Naive thymus-derived CD4-positive, alpha-beta T cell (primary cell): ENCODE results near the gene TLCD3B. TPM values are rescaled to one million over a fixed set of nuclear protein-coding genes. Genes with fewer than 3 reads are reported as not detected.

Experiments used
- ATAC-seq: fragments of 150-1000 bp; cut with Tn5 transposase; 2 replicates; pipeline ENCODE4 v1.10.0; 2021; ENCODE audit warnings: mild to moderate bottlenecking, moderate library complexity
- CTCF ChIA-PET: fragments of 350-600 bp; sonication (Branson Sonifier 250); formaldehyde crosslinking; loops from one replicate; lab custom pipeline; 2021; ENCODE audit warnings: antibody characterized with exemption; lab: Charles Lee
- POLR2A ChIA-PET: fragments of 350-600 bp; sonication (Branson Sonifier 250); formaldehyde crosslinking; loops from one replicate; lab custom pipeline; 2021; ENCODE audit warnings: antibody characterized with exemption, inconsistent platforms; lab: Charles Lee
- DNase-seq, 9 donors: peaks; one replicate each; pipeline versions ENCODE4 v3.0.0 to v3.0.0-alpha.2; 2020 to 2022; ENCODE audit warnings: mixed read lengths in 1 of 9
- H3K27ac ChIP-seq: one replicate; pipeline ENCODE4 v1.7.0; 2013; ENCODE audit warnings: mild to moderate bottlenecking, low read depth, low read length, moderate library complexity
- H3K27me3 ChIP-seq, 2 donors: one replicate each; pipeline ENCODE4 v1.7.0; 2013; ENCODE audit warnings: low read length in 2 of 2, mild to moderate bottlenecking in 2 of 2, moderate library complexity in 2 of 2; ENCODE audit not compliant: control insufficient read depth in 2 of 2, insufficient read depth in 2 of 2
- H3K36me3 ChIP-seq, 3 experiments: 1 replicate in 2 of 3; 2 replicates in 1 of 3; pipeline ENCODE4 v1.7.0; 2013; ENCODE audit warnings: low read length in 3 of 3, mild to moderate bottlenecking in 3 of 3, moderate library complexity in 1 of 3; ENCODE audit not compliant: insufficient read depth in 3 of 3, control insufficient read depth in 2 of 3
- H3K4me1 ChIP-seq, 2 donors: one replicate each; pipeline ENCODE4 v1.7.0; 2013; ENCODE audit warnings: low read length in 2 of 2, mild to moderate bottlenecking in 2 of 2, moderate library complexity in 1 of 2; ENCODE audit not compliant: control insufficient read depth in 2 of 2, insufficient read depth in 2 of 2
- H3K4me3 ChIP-seq: 2 replicates; pipeline ENCODE4 v1.7.0; 2013; ENCODE audit warnings: mild to moderate bottlenecking, low read length
- H3K9me3 ChIP-seq, 3 experiments: 1 replicate in 2 of 3; 2 replicates in 1 of 3; pipeline ENCODE4 v1.7.0; 2013; ENCODE audit warnings: low read length in 3 of 3; ENCODE audit not compliant: control insufficient read depth in 2 of 3
- H3K27ac Mint-ChIP-seq, 9 donors: one replicate each; pipeline ENCODE4 v1.8.0; 2020 to 2022; ENCODE audit warnings: mixed read lengths in 9 of 9, mild to moderate bottlenecking in 8 of 9, moderate library complexity in 5 of 9, inconsistent platforms in 2 of 9
- H3K27me3 Mint-ChIP-seq, 5 donors: one replicate each; pipeline ENCODE4 v1.8.0; 2021 to 2022; ENCODE audit warnings: mixed read lengths in 5 of 5, mild to moderate bottlenecking in 1 of 5
- H3K36me3 Mint-ChIP-seq, 5 donors: one replicate each; pipeline ENCODE4 v1.8.0; 2020 to 2022; ENCODE audit warnings: mixed read lengths in 5 of 5, mild to moderate bottlenecking in 3 of 5, inconsistent platforms in 1 of 5
- H3K4me1 Mint-ChIP-seq, 7 donors: one replicate each; pipeline ENCODE4 v1.8.0; 2020 to 2022; ENCODE audit warnings: mixed read lengths in 7 of 7, mild to moderate bottlenecking in 3 of 7, inconsistent platforms in 1 of 7
- H3K4me3 Mint-ChIP-seq, 10 donors: one replicate each; pipeline ENCODE4 v1.8.0; 2020 to 2022; ENCODE audit warnings: mild to moderate bottlenecking in 10 of 10, mixed read lengths in 10 of 10, moderate library complexity in 6 of 10, inconsistent platforms in 2 of 10
- H3K9me3 Mint-ChIP-seq, 11 donors: one replicate each; pipeline ENCODE4 v1.8.0; 2020 to 2022; ENCODE audit warnings: mixed read lengths in 11 of 11, mild to moderate bottlenecking in 4 of 11, inconsistent platforms in 1 of 11, moderate library complexity in 1 of 11
- intact Hi-C, 2 donors: fragments of 100-400 bp; cut with micrococcal nuclease; formaldehyde crosslinking; loops; one replicate each; pipeline ENCODE4 v1.15.1; 2023
- polyA plus RNA-seq, 2 donors: library from polyadenylated mRNA; unstranded; fragments of 300-500 nt; fragmentation: Illumina TruSeq; gene quantifications; one replicate each; pipeline ENCODE4 v1.2.3, GENCODE V29; 2021
- total RNA-seq, 6 experiments: library from RNA in 5 of 6; stranded (reverse) in 5 of 6; gene quantifications; 1 replicate in 5 of 6; 2 replicates in 1 of 6; pipeline ENCODE4 v1.2.3 and lab custom pipeline; 2021 to 2026

The TLCD3B gene
- total and polyA plus RNA-seq, 7 experiments from 2014 or later: 1.2 to 2.3 TPM; not detected in 5

- no peak for DNase-seq
- Histone ChIP-seq H3K36me3 (no peaks in the 10 kb centered on the region), H3K4me1 (peaks cover 4 to 5% of the 10 kb centered on the region in 2 donors), H3K27me3 (no peaks in the 10 kb centered on the region), H3K27ac (no peak overlapping the region), H3K9me3 (no peaks in the 10 kb centered on the region), H3K4me3 (no peak overlapping the region)
- ChIA-PET POLR2A (interaction anchor here (0.8 to 7.7 kb wide), 4 partner anchors 9 to 53 kb away, joined by 3 to 48 read pairs (median 6); partner anchors contain the start of genes ALDOA and YPEL3), CTCF (interaction anchor here (1.9 kb wide), 1 partner anchor 11 kb away, joined by 5 read pairs; the partner anchor contains the start of gene ALDOA)
- Mint-ChIP-seq H3K27ac (peak overlapping the region in 4 of 9 donors; percentile 57 to 76 (median 64)), H3K4me1 (peaks cover 6 to 35% (median 24%) of the 10 kb centered on the region in 7 donors), H3K9me3 (peaks cover 0 to 1% (median 0%) of the 10 kb centered on the region in 11 donors), H3K4me3 (peak overlapping the region in 8 of 10 donors; percentile 19 to 88 (median 68)), H3K36me3 (no peaks in the 10 kb centered on the region), H3K27me3 (no peaks in the 10 kb centered on the region)
- intact Hi-C loops: loop anchor here in 1 of 2 donors (5.0 kb wide), 1 partner anchor 38 kb away; the partner anchor contains the start of gene TBX6
- no peak for ATAC-seq
Observed at GRCh38 chr16:30054451-30054850, 23.4 kb upstream of the TLCD3B start.

DNA sequence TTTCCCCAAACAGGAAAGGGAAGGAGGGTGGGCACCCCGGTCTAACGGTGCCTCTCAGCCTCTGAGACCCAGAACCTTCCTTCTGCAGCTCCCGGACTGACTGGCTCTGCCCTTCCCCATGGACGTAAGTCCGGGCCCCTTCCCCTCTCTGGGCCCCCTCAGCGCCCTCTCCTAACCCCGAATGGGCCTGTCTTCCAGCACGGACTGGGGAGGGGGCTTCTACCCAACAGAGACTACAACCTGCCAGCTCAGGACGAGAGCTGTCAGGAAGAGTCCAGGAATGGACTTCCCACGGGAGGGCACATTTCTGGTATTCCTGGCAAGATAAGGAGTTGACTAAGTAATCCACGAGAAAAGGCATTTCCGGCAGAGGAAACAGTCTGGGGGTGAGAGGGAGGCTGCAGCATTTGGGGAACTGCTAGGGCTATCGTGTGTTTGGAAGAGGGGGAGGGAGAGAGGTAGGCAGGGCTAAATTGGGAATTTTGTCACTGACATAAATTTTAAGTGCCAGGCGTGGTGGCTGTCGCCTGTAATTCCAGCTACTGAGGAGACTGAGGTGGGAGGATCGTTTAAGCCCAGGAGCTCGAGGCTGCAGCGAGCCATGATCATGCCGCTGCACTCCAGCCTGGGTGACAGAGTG lies 22.4 kb upstream of the TLCD3B start:
- ATAC-seq (no peak), DNase-seq (no peak)
- H3K4me3 ChIP-seq: peak overlapping the region; percentile 51
- CTCF ChIA-PET: no interaction called here
- Mint-ChIP-seq H3K4me3 (peak overlapping the region; percentile 40 to 89 (median 82)), H3K27ac (peak overlapping the region in 4 of 9 donors; percentile 21 to 77 (median 69)), H3K36me3 (no peaks in the 10 kb centered on the region), H3K9me3 (peaks cover 0 to 1% (median 0%) of the 10 kb centered on the region in 11 donors), H3K27me3 (no peaks in the 10 kb centered on the region), H3K4me1 (peaks cover 6 to 35% (median 24%) of the 10 kb centered on the region in 7 donors)
- H3K36me3 ChIP-seq: no peaks in the 10 kb centered on the region
- peaks cover 4 to 5% of the 10 kb centered on the region in 2 donors for H3K4me1 ChIP-seq
- peak overlapping the region; percentile 51 for H3K27ac ChIP-seq
- H3K27me3 ChIP-seq: no peaks in the 10 kb centered on the region
- intact Hi-C loops: loop anchor here (1.0 to 5.0 kb wide), 4 partner anchors 11 to 190 kb away; partner anchors contain the start of genes ALDOA (in 1 of the 2), CDIPT (in 1 of the 2) and TBX6 (in 1 of the 2)
- POLR2A ChIA-PET: interaction anchor here (0.6 to 7.7 kb wide), 5 partner anchors 9 to 374 kb away, joined by 3 to 48 read pairs (median 4); partner anchors contain the start of gene ALDOA
- H3K9me3 ChIP-seq: no peaks in the 10 kb centered on the region

GRCh38 chr16:30052671-30053372 lies 21.8 kb upstream of the TLCD3B start:
- no peaks in the 10 kb centered on the region for H3K9me3 ChIP-seq
- Mint-ChIP-seq H3K9me3 (peaks cover 0 to 1% (median 0%) of the 10 kb centered on the region in 11 donors), H3K27me3 (no peaks in the 10 kb centered on the region), H3K27ac (peak overlapping the region in 7 of 9 donors; percentile 58 to 86 (median 80)), H3K4me1 (peaks cover 6 to 35% (median 24%) of the 10 kb centered on the region in 7 donors), H3K4me3 (peak overlapping the region; percentile 82 to 90 (median 86)), H3K36me3 (no peaks in the 10 kb centered on the region)
- peak; percentile 87 for ATAC-seq
- POLR2A ChIA-PET: interaction anchor here (0.6 to 7.7 kb wide), 6 partner anchors 8 to 379 kb away, joined by 3 to 48 read pairs (median 4); partner anchors contain the start of gene ALDOA
- intact Hi-C loops: loop anchor here (1.0 to 5.0 kb wide), 4 partner anchors 11 to 190 kb away; partner anchors contain the start of genes ALDOA (in 1 of the 2), CDIPT (in 1 of the 2) and TBX6 (in 1 of the 2)
- peak overlapping the region; percentile 51 for H3K4me3 ChIP-seq
- CTCF ChIA-PET: no interaction called here
- H3K36me3 ChIP-seq: no peaks in the 10 kb centered on the region
- H3K27ac ChIP-seq: peak overlapping the region; percentile 51
- peak; percentile 70 to 96 (median 80) for DNase-seq
- H3K4me1 ChIP-seq: peaks cover 4 to 5% of the 10 kb centered on the region in 2 donors
- no peaks in the 10 kb centered on the region for H3K27me3 ChIP-seq

DNA sequence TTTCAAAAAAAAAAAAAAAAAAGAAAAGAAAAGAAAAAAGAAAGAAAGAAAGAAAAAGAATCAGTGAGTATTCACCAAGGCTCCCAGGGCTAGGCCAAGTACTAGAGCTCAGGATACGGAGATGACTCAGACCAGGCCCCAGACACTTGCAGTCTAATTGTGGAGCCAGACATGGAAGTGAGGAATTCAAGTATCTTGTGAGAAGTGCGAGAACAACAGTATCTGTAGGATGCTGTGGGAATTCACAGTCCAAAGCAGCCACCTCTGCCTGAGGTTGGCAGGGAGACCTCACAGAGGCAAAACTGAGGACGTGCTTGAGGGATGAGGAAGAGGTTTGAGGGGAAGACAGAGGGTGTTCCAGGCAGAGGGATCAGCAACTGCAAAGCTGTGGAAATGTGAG lies 20.4 kb upstream of the TLCD3B start:
- ChIA-PET CTCF (no interaction called here), POLR2A (interaction anchor here (7.7 kb wide), 1 partner anchor 15 kb away, joined by 48 read pairs; the partner anchor contains the start of gene ALDOA)
- H3K4me1 Mint-ChIP-seq: peaks cover 6 to 35% (median 24%) of the 10 kb centered on the region in 7 donors
- peaks cover 4 to 5% of the 10 kb centered on the region in 2 donors for H3K4me1 ChIP-seq
- H3K36me3 ChIP-seq: no peaks in the 10 kb centered on the region
- H3K27ac Mint-ChIP-seq: peak overlapping the region in 8 of 9 donors; percentile 45 to 83 (median 64)
- H3K4me3 Mint-ChIP-seq: peak overlapping the region; percentile 14 to 83 (median 63)
- no peaks in the 10 kb centered on the region for H3K36me3 Mint-ChIP-seq
- no peak overlapping the region for H3K27ac ChIP-seq
- DNase-seq (no peak), ATAC-seq (no peak)
- intact Hi-C loops: loop anchor here in 1 of 2 donors (5.0 kb wide), 1 partner anchor 41 kb away; the partner anchor contains the start of gene TBX6
- no peak overlapping the region for H3K4me3 ChIP-seq
- no peaks in the 10 kb centered on the region for H3K27me3 Mint-ChIP-seq
- H3K9me3 Mint-ChIP-seq: peaks cover 0 to 1% (median 0%) of the 10 kb centered on the region in 11 donors
- no peaks in the 10 kb centered on the region for H3K27me3 ChIP-seq
- H3K9me3 ChIP-seq: no peaks in the 10 kb centered on the region

GRCh38 chr16:30049871-30050270 lies 18.8 kb upstream of the TLCD3B start:
- no peak overlapping the region for H3K4me3 Mint-ChIP-seq
- no peaks in the 10 kb centered on the region for H3K27me3 ChIP-seq
- POLR2A ChIA-PET: interaction anchor here (1.2 kb wide), 1 partner anchor 16 kb away, joined by 3 read pairs; the partner anchor contains the start of gene ALDOA
- no peaks in the 10 kb centered on the region for H3K36me3 Mint-ChIP-seq
- no peaks in the 10 kb centered on the region for H3K9me3 ChIP-seq
- no peak overlapping the region for H3K4me3 ChIP-seq
- H3K9me3 Mint-ChIP-seq: peaks cover 0 to 1% (median 0%) of the 10 kb centered on the region in 11 donors
- no peaks in the 10 kb centered on the region for H3K36me3 ChIP-seq
- H3K4me1 Mint-ChIP-seq: peaks cover 2 to 30% (median 16%) of the 10 kb centered on the region in 7 donors
- H3K27me3 Mint-ChIP-seq: no peaks in the 10 kb centered on the region
- no peak for DNase-seq
- no peak overlapping the region for H3K27ac ChIP-seq
- peaks cover 4 to 5% of the 10 kb centered on the region in 2 donors for H3K4me1 ChIP-seq
- CTCF ChIA-PET: no interaction called here
- peak overlapping the region in 1 of 9 donors; percentile 15 for H3K27ac Mint-ChIP-seq
- ATAC-seq: no peak
- intact Hi-C loops: loop anchor here in 1 of 2 donors (5.0 kb wide), 1 partner anchor 42 kb away; the partner anchor contains the start of gene TBX6

DNA sequence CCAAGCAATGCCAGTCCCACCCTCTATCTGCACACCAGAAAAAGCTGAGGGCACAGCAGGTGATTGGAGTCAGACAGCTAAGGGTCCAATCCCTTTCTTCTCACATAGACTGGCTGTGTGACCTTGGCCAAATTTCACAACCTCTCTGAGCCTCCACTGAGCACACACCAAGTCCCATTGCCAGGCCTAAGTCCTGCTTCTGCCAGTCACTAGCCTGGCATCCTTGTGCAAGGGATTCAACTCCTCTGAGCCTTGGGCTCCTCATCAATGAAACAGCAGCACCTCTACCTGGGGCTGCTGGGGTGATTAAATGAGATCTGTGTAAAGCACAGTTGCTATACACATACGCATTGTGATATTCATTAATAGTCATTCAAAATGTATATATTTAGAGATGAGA lies 15.5 kb upstream of the TLCD3B start:
- no peaks in the 10 kb centered on the region for H3K4me1 ChIP-seq
- H3K36me3 ChIP-seq: no peaks in the 10 kb centered on the region
- H3K27ac ChIP-seq: no peak overlapping the region
- ATAC-seq: no peak
- no peak for DNase-seq
- H3K4me3 Mint-ChIP-seq: no peak overlapping the region
- no peak overlapping the region for H3K4me3 ChIP-seq
- no peak overlapping the region for H3K27ac Mint-ChIP-seq
- H3K4me1 Mint-ChIP-seq: peaks cover 0 to 9% (median 2%) of the 10 kb centered on the region in 7 donors
- ChIA-PET POLR2A (no interaction called here), CTCF (no interaction called here)
- no peaks in the 10 kb centered on the region for H3K36me3 Mint-ChIP-seq
- no peaks in the 10 kb centered on the region for H3K9me3 ChIP-seq
- intact Hi-C loops: no loop called here
- peaks cover 0 to 9% (median 0%) of the 10 kb centered on the region in 5 donors for H3K27me3 Mint-ChIP-seq
- H3K27me3 ChIP-seq: no peaks in the 10 kb centered on the region
- peaks cover 0 to under 1% (median 0%) of the 10 kb centered on the region in 11 donors for H3K9me3 Mint-ChIP-seq
